Lower lobe of right lung (tissue), 2 donors: ENCODE results near the gene KCNK15. TPM values are rescaled to one million over a fixed set of nuclear protein-coding genes. Genes with fewer than 3 reads are reported as not detected.

ENCODE experiments used
- ATAC-seq, 2 donors: fragments of 200-7000 bp; cut with Tn5 transposase; one replicate each; pipeline ENCODE4 v1.9.1; 2020 to 2022; ENCODE audit warnings: mild to moderate bottlenecking in 2 of 2, moderate library complexity in 2 of 2
- DNase-seq: peaks from one replicate; pipeline ENCODE4 v3.0.0-alpha.2; 2020
- H3K27ac ChIP-seq: fragments of 200-600 bp; one replicate; pipeline ENCODE4 v1.8.0; 2022
- H3K27me3 ChIP-seq: fragments of 200-600 bp; one replicate; pipeline ENCODE4 v1.8.0; 2022; ENCODE audit warnings: low read depth
- H3K36me3 ChIP-seq: fragments of 200-600 bp; one replicate; pipeline ENCODE4 v1.8.0; 2022; ENCODE audit warnings: mild to moderate bottlenecking
- H3K4me1 ChIP-seq: fragments of 200-600 bp; one replicate; pipeline ENCODE4 v1.8.0; 2022
- H3K4me3 ChIP-seq: fragments of 200-600 bp; one replicate; pipeline ENCODE4 v1.8.0; 2022; ENCODE audit warnings: mild to moderate bottlenecking
- H3K9me3 ChIP-seq: fragments of 200-600 bp; one replicate; pipeline ENCODE4 v1.8.0; 2022
- intact Hi-C: fragments of 100-400 bp; cut with DNase I; formaldehyde crosslinking; loops from one replicate; pipeline ENCODE4 v1.11.0; 2022
- total RNA-seq: library from RNA; stranded (reverse); fragmentation: NEBNext Ultra II Directional; extraction: Animal tissue kit (Norgen Biotek cat#: 25700); gene quantifications from one replicate; pipeline ENCODE4 v1.2.1, GENCODE V29; 2021
- TF ChIP-seq, protein P1 (sequence below): fragments of 200-600 bp; IDR thresholded peaks from one replicate; pipeline ENCODE4 v1.8.0; 2022; ENCODE audit warnings: antibody characterized with exemption, mild to moderate bottlenecking
- donor health status: DM: no; HTN: yes; CAD: no; lungs with severe emphysema.

Gene KCNK15
- total RNA-seq, 1 donor from 2014 or later = 0.89 TPM

DNA sequence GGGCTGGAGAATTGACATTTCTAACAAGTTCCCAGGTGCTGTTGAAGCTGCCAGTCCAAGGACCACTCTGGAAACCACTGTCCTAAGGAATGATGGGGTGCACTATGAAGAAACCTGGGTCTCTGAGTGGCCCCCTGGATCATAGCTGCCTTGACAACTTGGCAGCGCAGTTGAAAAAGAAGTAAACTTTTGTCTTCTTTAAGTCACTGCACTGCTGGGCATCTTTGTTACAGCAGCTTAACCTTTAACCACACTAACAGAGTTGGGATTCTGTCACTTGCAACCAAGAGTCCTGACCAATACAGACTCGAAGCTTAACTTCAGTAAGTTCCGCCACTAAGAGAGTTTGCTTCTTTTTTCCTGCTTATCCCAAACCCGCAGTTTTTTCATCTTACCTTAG is 8.5 kb upstream of the KCNK15 start:
- no peak overlapping the region for H3K27ac ChIP-seq
- ATAC-seq (no peak), DNase-seq (no peak)
- no peaks in the 10 kb centered on the region for H3K36me3 ChIP-seq
- no peaks in the 10 kb centered on the region for H3K4me1 ChIP-seq
- intact Hi-C loops = no loop called here
- no peaks in the 10 kb centered on the region for H3K27me3 ChIP-seq
- no peaks in the 10 kb centered on the region for H3K9me3 ChIP-seq
- TF ChIP-seq, protein P1, sequence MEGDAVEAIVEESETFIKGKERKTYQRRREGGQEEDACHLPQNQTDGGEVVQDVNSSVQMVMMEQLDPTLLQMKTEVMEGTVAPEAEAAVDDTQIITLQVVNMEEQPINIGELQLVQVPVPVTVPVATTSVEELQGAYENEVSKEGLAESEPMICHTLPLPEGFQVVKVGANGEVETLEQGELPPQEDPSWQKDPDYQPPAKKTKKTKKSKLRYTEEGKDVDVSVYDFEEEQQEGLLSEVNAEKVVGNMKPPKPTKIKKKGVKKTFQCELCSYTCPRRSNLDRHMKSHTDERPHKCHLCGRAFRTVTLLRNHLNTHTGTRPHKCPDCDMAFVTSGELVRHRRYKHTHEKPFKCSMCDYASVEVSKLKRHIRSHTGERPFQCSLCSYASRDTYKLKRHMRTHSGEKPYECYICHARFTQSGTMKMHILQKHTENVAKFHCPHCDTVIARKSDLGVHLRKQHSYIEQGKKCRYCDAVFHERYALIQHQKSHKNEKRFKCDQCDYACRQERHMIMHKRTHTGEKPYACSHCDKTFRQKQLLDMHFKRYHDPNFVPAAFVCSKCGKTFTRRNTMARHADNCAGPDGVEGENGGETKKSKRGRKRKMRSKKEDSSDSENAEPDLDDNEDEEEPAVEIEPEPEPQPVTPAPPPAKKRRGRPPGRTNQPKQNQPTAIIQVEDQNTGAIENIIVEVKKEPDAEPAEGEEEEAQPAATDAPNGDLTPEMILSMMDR = no peak
- H3K4me3 ChIP-seq = no peak overlapping the region

GRCh38 chr20:44738813-44739477 is 6.7 kb upstream of the KCNK15 start:
- no peaks in the 10 kb centered on the region for H3K27me3 ChIP-seq
- no peaks in the 10 kb centered on the region for H3K4me1 ChIP-seq
- H3K4me3 ChIP-seq = no peak overlapping the region
- intact Hi-C loops = no loop called here
- DNase-seq = no peak
- no peaks in the 10 kb centered on the region for H3K36me3 ChIP-seq
- no peak overlapping the region for H3K27ac ChIP-seq
- TF ChIP-seq, protein P1 = no peak
- H3K9me3 ChIP-seq = no peaks in the 10 kb centered on the region
- ATAC-seq = peak; percentile 60 to 71

- intact Hi-C loops = loop anchor here (10.0 kb wide), 1 partner anchor 125 kb away; no protein-coding TSS in a partner anchor
- H3K27me3 ChIP-seq = no peaks in the 10 kb centered on the region
- H3K4me3 ChIP-seq = no peak overlapping the region
- ATAC-seq (no peak), DNase-seq (no peak)
- TF ChIP-seq, protein P1 = no peak
- no peak overlapping the region for H3K27ac ChIP-seq
- H3K4me1 ChIP-seq = no peaks in the 10 kb centered on the region
- H3K36me3 ChIP-seq = no peaks in the 10 kb centered on the region
- H3K9me3 ChIP-seq = no peaks in the 10 kb centered on the region
Measured at GRCh38 chr20:44739942-44740341, 5.7 kb upstream of the KCNK15 start.

DNA sequence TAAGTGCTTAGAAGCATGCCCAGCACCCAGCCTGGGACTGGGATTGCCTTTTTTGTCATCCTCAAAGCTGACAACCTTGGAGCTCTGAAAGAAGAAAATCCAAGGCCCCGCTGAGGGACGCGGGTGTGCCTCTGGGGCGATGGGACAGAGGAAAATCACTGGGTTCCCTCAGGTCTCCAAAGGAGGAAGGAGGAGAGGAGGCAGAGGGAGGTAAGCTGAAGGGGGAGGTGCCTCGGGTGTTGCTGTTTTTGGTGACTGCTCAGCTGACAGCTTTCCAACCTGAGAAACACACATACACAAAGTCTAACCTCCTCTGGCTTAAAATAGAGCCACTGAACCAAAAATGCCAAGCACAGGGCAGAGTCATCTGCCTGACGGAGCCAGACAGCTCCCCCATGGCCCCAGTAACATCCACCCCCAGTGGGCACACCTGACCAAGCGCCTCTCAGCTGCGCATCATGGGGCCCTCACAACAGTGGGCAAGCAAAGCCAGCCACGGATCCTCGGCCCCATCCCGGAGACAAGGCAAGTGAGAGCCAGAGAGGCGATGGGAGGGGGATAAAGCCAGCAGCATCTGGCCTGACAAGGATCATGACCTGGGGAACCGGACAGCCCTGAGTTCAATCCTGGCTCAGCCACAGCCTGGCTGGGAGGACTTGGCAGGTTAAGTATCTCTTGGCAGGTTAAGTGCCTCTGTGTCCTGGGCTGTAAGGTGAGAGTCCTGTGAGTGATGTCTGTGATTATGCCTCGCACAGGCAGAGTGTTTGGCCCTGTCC is 3.2 kb upstream of the KCNK15 start:
- Histone ChIP-seq H3K27ac (no peak overlapping the region), H3K4me3 (no peak overlapping the region), H3K9me3 (no peaks in the 10 kb centered on the region), H3K4me1 (peaks cover 21% of the 10 kb centered on the region), H3K27me3 (peaks cover 12% of the 10 kb centered on the region), H3K36me3 (no peaks in the 10 kb centered on the region)
- TF ChIP-seq, protein P1 = no peak
- intact Hi-C loops = loop anchor here (10.0 kb wide), 1 partner anchor 122 kb away; no protein-coding TSS in a partner anchor
- ATAC-seq (no peak), DNase-seq (no peak)

DNA sequence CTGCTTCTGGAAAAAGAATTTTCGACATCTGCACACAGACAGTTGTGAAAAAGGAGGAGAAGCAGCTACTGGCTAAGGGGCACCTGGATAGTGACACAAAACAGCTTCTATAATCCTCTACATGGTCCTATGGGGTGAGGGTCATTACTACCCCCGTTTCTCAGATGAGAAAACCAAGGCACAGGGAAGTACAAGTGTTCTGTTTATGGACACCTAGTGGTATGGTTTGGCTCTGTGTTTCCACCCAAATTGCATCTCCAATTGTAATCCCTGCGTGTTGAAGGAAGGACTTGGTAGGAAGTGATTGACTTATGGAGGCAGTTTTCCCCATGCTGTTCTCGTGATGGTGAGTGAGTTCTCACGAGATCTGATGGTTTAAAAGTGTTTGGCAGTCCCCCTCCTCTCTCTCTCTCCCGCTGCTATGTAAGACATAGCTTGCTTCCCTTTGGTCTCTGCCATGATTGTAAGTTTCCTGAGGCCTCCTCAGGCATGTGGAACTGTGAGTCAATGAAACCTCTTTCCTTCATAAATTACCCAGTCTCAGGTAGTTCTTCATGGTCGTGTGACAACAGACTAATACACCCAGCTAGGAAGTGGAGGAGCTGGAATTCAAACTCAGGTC is 2.5 kb upstream of the KCNK15 start:
- intact Hi-C loops = loop anchor here (10.0 kb wide), 1 partner anchor 122 kb away; no protein-coding TSS in a partner anchor

More for the DNA sequence above, 2.5 kb upstream of the KCNK15 start:
- ATAC-seq (no peak), DNase-seq (no peak)
- TF ChIP-seq, protein P1 = no peak
- Histone ChIP-seq H3K27me3 (peaks cover 12% of the 10 kb centered on the region), H3K9me3 (no peaks in the 10 kb centered on the region), H3K36me3 (no peaks in the 10 kb centered on the region), H3K4me3 (no peak overlapping the region), H3K27ac (no peak overlapping the region), H3K4me1 (peaks cover 28% of the 10 kb centered on the region)
